NCI-H460 (cell line): ENCODE results near the gene ABRACL. TPM values are rescaled to one million over a fixed set of nuclear protein-coding genes. Genes with fewer than 3 reads are reported as not detected.
A peak's percentile ranks its signal among the peaks of the same experiment; 100 is the strongest.
"Not testable (repeated sequence)": the region's sequence is repeated elsewhere in the genome, so short reads cannot be mapped to it uniquely, and the experiment has no call there.

ENCODE experiments used
- DNase-seq: peaks from one replicate; pipeline ENCODE4 v3.0.0-alpha.2; 2016; ENCODE audit warnings: low read depth; ENCODE audit errors: extremely low read depth
- polyA plus RNA-seq: library from polyadenylated mRNA; depleted of rRNA; stranded (reverse); fragments of >200 nt; gene quantifications from 2 replicates; pipeline ENCODE4 v1.2.3, GENCODE V29; 2014; cell fraction: nucleus; rRNA removed
- total RNA-seq: library from RNA; depleted of rRNA; stranded (reverse); fragments of >200 nt; shearing (Covaris generic); gene quantifications from 2 replicates; pipeline ENCODE4 v1.2.3, GENCODE V29; 2014; rRNA removed

Gene ABRACL
- total RNA-seq = 21.9 and 27.1 TPM in 2 replicates
- polyA plus RNA-seq = 17.3 and 26.6 TPM in 2 replicates

DNA sequence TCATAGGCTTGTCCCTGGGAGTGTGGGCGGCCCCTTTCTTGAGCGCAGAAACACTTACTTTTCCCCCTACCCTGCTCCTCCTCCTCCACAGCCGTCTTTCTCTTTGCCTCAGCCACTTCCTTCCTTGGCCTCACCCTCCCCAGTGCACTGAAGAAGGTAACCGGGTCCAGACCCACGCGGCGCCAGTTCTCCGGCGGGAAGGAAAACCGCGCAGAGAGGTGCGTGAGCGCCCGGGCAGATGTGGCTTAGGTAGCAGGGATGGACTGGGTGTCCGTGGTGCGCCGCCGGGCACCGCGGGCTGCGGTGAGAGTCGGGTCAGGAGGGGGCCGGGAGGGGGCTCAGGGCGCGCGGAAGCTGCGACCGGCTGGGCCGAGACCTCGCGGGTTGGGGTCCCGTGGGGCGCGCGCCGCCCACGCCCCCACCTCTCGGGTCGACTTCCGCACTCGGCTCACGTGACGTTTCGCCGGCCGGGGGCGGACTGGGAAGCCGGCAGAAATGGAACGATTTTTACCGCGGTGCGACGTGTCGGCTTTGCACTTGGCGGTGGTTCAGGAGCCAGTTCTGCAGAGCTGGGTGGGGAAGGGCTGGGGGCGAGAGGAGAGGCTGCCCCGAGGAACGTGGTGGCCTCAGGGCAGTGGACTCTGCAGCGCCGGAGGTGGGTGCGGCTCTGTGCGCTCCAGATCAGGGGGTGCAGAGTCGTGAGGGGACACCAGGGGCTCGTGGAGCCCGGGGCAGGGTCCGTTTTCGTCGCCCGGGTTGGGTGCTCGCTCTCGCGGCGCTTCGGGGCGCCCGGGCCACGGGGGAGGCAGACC is at the start of gene ABRACL:
ABRACL (plus strand) TSS at position 88 of the 812 bp plus-strand sequence. CDS start 5,416 bp downstream, outside the sequence.
- peak; percentile 17 for DNase-seq

DNA sequence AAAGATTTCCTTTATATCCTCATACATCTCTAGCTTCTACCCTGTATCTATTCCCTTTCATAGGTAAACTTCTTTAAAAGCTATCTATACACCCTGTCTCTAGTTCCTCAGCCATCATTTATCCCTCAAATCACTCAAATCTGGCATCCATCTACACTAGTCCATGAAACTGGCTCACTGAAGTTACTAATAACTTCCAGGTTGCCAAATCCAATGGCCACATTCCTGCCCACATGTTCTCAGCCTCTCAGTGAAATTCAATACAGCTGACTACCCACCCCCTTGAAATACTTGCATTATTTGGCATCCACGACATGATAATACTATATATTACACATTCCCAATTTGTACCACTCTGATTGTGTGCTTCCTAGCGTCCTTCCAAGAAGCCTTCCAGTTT is 49.2 kb upstream of the ABRACL start:
- DNase-seq = no peak

GRCh38 chr6:138979813-138980668 is 48.5 kb upstream of the ABRACL start:
- no peak for DNase-seq

DNA sequence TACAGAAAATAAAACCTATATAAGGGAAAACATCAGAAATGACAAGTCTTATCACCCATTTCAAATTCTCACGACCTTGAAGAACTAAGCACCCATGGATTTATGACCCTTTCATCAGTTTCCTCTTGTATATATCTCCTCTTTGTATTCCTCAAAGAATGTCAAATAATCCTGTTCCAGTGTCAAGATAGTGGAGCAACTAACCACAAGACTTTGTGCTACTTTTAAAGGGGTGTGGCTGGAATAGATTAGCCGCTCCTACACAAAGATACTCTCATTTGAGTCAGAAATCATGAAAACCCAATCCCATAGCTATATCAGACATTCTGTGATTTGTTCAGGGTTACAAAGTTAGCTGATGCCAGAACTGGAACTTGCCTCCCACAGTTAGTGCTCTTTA is 47.1 kb upstream of the ABRACL start:
- no peak for DNase-seq

DNA sequence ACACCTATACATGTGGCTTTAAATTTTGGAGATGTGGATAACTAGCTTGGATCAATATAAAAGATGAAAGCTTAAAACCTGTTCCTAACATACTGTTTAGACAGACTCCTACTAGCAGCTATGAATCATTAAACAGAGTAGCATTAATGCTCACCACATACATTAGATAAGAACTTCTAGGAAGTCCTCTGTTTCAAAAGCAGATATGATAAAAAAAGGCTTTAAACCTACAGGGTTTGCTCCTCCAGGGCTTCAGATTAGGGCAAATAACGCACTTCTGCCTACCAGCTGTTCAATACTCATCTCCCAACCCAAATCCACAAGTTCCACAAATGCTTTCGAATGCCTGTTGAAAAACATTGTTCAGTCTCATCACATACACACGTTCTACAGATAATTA is 42.0 kb upstream of the ABRACL start:
- no peak for DNase-seq

- no peak for DNase-seq
Observed at GRCh38 chr6:138987080-138987642, 41.4 kb upstream of the ABRACL start.

DNA sequence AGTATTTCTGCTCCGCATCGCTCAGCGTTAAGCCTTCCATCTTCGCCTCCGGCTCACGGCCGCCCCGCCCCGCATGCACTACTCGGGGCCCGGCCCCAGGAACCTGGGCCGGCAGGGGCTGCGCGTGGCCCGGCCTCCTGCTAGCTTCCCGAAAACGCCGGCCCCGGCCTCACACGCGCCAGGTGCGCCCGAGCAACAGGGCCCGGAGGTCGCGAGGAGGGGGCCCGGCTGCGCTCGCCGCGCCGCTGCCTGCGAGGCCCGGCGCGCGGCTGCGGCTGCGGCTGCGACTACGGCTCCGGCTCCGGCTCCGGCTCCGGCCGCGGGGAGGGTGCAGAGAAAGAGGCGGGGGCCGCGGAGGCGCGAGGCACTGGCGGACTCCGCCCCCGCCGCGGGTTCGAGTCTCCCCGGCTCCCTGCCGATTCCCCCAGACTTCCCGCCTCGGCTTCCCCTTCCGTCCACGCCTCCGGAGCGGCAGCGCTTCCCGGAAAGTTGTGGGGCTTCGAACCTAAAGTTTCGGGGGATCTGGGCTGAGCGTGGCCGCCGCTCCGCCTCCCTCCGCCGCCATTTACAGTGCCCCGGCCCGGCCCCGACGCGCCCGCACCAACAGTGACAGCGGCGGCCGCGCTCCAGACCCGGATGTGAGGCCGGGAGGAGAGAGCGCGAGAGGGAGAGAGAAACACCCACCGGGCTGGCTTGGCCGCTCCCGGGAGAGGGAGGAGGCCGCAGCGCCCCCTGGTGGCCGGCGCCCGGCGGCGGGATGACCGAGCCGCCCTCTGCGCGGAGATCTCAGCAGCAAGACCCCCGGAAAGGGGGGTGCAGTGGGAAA is 40.7 kb upstream of the ABRACL start, which contains the start of gene REPS1:
REPS1 (minus strand) TSS at position 611 of the 826 bp plus-strand sequence; CDS start at position 40, 571 bp downstream.
- peak; percentile 82 for DNase-seq

- DNase-seq = no peak
Observed at GRCh38 chr6:138988469-138988834, 40.1 kb upstream of the ABRACL start.

DNA sequence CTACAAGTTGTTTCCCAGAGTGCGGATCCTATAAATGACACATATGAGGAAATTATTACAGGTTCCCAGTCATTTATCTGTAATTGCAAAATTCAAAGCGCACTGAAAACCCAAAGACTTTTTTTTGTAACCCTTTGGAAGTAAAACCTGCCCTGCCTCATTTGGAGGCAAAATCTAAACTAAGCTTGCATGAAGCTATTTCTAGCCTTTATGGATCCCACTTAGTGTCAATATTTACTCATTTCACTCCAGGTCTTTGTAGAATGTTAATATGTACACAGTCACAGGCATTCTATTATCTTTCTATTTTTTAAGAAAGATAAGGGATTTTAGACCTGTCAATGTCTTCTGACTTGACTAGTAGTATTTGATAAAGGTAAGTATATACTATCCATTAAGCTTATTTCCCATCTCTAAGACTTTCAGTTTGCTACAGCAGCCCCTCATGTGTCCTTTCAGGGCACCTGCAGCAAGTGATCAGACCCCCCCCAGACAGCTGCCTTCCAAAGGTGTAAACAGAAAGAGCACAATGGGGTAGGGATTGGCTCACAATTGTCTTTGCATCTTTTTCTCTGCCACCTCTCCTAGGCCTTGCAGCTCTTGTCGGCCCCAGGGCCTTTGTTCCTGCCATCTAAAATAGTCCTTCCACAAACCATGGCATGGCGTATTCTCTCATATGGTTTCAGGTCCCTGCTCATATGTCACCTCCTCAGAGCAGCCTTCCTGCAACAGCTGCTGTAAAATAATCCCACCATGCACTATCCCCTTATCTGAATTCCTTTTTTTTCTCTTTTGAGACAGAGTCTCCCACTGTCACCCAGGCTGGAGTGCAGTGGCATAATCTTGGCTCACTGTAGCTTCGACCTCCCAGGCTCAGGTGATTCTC is 39.2 kb upstream of the ABRACL start:
- DNase-seq = no peak

DNA sequence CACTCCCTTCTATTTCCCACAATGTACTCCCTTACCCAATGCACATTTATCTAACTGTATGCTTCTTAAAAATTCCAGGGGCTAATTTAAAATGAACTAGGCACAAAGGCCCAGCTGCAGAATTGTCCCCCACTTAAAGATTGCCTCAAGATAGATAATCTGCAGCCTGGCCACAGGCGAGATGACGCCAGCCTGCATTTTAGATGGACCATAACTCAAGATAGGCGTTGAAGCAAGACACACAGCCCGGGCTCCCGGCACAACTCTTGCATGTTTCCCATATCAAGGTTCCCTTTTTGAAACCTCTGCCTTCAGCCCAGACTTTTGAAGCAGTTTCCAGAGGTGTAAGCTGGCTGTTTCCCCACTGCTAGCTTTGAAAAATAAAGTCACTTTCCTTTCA is 37.3 kb upstream of the ABRACL start:
- DNase-seq = no peak

DNA sequence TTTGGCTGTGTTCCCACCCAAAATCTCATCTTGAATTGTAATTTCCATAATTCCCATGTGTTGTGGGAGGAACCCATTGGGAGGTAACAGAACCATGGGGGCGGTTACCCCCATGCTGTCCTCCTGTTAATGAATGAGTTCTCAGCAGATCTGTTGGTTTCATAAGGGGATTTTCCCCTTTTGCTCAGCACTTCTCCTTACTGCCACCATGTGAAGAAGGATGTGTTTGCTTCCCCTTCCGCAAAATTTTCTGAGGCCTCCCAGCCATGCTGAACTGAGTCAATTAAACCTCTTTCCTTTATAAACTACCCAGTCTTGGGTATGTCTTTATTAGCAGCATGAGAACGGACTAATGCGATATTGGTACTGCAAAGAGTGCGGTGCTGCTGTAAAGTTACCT is 35.6 kb upstream of the ABRACL start:
- not testable (repeated sequence) for DNase-seq

DNA sequence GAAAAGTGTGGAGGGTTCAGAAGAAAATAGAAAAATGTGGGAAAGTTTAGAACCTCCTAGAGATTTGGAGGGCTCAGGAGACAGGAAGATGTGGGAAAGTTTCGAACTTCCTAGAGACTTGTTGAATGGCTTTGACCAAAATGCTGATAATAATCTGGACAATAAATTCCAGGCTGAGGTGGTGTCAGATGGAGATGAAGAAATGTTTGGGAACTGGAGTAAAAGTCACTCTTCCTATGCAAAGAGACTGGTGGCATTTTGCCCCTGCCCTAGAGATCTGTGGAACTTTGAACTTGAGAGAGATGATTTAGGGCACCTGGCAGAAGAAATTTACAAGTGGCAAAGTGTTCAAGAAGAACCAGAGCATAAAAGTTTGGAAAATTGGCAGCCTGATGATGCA is 35.1 kb upstream of the ABRACL start:
- DNase-seq = not testable (repeated sequence)

GRCh38 chr6:138996524-138996923 is 32.0 kb upstream of the ABRACL start:
- DNase-seq = no peak

GRCh38 chr6:138997136-138997535 is 31.4 kb upstream of the ABRACL start:
- DNase-seq = no peak

DNA sequence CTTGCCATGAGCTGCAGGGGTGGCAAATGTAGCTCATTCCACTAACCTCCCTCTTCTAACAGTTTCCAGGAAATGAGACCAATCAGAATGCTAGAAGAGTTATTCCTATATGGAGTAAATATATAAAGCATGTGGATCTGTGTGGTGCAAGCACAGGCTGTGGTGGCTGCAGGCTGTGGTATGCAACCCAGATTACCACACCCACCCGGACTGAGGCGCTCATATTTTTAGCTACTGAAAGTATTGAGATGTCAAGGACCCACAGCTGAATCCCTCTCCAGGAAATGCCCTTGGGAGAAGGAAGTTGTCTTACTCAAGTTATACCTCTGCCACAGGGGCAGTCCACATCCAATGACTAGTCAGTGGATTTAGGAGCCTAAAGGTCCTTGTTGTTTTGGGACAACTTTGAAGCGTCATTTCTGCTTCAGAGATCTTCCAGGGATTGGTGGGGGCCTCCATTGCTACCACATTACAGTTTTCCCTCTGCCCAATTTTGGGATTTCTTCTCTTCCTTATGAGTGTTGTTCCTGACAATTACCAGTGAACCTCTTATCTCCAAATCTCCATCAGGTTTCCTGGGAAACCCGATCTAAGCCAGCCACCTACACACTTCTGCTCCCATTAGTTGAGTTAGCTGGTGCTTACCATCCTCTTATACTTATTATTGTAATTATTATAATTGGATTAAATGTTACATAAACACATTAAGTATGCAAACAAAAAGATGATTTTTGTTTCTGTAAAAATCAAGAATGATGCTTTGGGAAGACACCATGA is 28.4 kb upstream of the ABRACL start:
- no peak for DNase-seq

GRCh38 chr6:139003751-139004150 is 24.8 kb upstream of the ABRACL start:
- no peak for DNase-seq

- no peak for DNase-seq
Observed at GRCh38 chr6:139006477-139006876, 22.1 kb upstream of the ABRACL start.

DNA sequence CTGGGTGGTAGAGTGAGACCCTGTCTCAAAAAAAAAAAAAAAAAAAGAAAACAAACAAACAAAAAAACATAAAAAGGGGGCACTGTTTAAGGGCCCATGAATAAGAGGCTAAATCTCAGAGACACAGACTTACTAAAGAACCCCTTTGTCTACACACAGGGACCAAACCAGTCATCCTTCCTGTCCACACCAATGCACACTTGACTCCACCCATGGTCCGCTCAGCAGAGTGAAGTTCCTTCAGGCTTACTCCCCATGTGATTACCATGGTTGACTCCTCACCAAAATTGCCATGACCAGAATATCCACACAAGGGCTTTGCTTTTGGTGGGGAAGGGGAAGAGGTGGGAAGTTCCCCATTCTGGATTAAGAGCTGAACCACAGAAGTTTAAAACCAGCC is 21.1 kb upstream of the ABRACL start:
- no peak for DNase-seq

DNA sequence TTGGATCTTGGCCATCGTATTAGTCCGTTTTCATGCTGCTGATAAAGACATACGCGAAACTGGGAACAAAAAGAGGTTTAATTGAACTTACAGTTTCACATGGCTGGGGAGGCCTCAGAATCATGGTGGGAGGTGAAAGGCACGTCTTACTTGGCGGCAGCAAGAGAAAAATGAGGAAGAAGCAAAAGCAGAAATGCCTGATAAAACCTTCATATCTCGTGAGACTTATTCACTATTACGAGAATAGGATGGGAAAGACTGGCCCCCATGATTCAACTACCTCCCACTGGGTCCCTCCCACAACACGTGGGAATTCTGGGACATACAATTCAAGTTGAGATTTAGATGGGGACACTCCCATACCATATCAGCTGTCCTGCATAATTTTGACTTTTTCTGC is 20.4 kb upstream of the ABRACL start:
- DNase-seq = no peak
